DMS153 treated with DMSO at 0.1 percent for 48 hours (cell line): ENCODE measurements around the gene ITIH1.

ENCODE experiments used
- DNase-seq: peaks from one replicate; lab custom pipeline; 2025; ENCODE audit not compliant: unreplicated experiment; lab: John Stamatoyannopoulos, UW

The ITIH1 gene

DNA sequence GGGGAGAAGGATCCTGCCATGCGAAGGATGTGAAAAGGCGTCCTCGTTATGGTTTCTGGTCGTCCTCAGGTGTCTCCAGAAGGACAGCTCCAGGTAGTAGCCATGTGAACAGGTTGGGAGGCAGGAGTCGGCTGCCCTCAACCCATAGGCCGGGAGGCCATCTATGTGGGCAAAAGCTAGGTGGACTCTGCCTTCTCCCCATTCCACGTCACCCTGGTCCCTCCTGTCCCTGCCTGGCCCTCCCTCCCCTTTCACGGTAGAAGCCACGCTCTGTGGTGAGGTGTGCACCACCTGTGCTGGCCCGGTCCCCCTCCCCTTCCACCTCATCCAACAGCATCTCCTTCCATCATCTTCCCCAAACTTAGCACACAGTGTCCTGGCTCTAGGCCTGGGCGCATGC lies 33.5 kb downstream of the ITIH1 start:
- no peak for DNase-seq

DNA sequence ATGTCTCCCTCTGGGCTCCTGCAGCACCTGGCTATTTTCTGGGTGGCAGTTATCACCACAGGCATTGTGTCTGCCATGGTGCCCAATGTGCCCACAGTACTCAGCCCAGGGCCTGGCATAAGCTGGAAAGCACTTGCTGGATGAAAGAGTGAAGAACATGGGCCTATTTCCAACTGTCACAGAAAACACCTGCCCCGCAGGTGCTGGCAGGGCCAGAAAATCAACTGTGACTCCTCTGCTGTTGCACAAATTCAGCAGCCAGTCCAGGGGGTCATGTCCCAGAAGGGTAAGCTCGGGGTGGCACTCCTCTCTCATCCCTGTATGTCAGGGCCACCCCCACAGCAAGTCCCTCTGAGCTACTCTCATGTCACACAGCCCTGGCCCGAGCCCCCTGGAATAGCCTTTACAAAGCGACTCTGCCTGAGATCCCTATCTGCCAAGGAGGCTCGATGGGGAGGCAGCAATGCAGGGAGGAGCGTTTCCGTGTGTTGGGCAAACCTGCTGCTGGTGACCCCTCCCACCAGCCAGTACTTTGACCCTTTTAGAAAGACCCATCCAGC lies 34.1 kb downstream of the ITIH1 start:
- DNase-seq = no peak

DNA sequence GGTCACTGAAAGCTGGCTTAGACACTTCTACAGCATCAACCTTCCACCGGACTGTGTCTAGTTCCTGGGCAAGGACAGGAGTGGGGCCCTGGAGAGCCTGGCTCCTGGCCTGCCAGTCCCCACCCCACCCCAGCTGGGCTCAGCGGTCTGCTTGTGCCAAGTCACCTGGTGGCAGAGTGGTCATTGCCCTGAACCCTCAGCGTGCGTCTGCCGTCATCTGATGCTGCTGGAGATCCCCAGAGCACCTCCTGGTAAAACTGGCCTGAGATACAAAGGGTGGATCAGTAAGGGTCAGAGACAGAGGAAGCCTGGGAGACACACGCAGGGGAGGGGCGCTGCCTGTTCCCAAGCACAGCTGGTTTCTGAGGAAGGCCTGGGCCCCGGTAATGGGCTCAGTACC lies 36.4 kb downstream of the ITIH1 start:
- no peak for DNase-seq

GRCh38 chr3:52816199-52816598 lies 38.8 kb downstream of the ITIH1 start:
- no peak for DNase-seq

- no peak for DNase-seq
These were observed 39.3 kb downstream of the ITIH1 start for GRCh38 chr3:52816654-52817053.

DNA sequence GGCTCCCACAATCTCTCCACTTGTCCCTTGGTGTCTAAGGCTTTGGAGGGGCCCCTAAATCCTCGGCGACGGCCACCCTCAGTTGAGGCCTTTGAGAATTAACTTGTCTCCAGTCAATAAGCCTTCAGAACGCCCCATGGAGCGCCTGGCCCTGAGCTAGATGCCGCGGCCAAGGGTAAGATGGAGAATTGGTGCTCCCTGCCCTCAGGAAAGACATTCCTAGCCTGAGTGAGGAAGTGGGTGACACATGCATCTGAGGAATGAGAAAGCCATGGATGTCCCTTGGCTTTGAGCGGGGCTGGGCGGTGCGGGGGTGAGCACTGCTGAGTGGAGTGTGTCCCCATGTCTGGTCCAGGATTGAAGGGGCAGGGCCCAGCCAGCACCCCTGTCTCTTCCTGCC lies 39.8 kb downstream of the ITIH1 start:
- DNase-seq = no peak

DNA sequence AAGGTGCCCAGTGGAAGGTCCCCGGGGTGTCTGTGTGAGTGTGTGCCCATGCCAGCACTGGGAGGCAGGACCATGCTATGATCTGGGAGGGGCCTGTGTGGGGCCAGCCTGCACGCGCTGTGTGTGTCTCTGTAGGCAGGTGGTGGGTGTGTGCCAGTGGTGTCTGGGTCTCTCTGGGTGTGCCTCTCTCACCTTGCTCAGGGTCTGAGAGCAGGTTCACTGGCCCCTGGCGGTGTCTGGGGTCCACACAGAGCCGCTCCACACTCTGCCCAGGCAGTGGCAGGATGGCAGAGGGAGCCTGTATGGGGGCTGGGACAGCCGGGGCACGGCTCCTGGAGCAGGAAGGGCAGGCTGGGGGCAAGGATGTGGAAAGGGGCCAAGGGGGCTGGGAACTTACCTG lies 40.5 kb downstream of the ITIH1 start:
- no peak for DNase-seq

GRCh38 chr3:52819936-52820335 lies 42.5 kb downstream of the ITIH1 start:
- no peak for DNase-seq

GRCh38 chr3:52820736-52821135 lies 43.3 kb downstream of the ITIH1 start:
- no peak for DNase-seq

DNA sequence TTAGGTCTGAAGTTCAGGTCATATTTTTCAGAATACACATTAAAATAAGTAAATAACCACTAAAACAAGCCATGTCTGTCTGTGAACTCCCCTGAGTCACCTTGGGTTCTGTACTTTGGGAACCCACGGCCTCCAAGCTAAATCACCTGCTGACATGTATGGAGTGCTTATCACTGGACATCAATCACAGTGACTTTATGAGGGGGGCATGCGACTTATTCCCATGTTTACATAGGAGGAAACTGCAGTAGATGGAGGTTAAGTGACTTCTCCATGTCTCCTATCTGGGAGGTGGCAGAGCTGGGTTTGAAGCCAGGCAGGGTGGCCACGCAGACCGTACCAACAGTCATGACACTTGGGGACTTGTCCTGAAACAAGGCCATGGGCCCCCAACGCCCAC lies 45.0 kb downstream of the ITIH1 start:
- DNase-seq = no peak

GRCh38 chr3:52824037-52824436 lies 46.6 kb downstream of the ITIH1 start:
- DNase-seq = no peak

- no peak for DNase-seq
These were observed 50.0 kb downstream of the ITIH1 start for GRCh38 chr3:52827441-52827840.

- DNase-seq = no peak
These were observed 50.5 kb downstream of the ITIH1 start for GRCh38 chr3:52827866-52828376.

GRCh38 chr3:52829482-52829881 lies 52.1 kb downstream of the ITIH1 start:
- no peak for DNase-seq

DNA sequence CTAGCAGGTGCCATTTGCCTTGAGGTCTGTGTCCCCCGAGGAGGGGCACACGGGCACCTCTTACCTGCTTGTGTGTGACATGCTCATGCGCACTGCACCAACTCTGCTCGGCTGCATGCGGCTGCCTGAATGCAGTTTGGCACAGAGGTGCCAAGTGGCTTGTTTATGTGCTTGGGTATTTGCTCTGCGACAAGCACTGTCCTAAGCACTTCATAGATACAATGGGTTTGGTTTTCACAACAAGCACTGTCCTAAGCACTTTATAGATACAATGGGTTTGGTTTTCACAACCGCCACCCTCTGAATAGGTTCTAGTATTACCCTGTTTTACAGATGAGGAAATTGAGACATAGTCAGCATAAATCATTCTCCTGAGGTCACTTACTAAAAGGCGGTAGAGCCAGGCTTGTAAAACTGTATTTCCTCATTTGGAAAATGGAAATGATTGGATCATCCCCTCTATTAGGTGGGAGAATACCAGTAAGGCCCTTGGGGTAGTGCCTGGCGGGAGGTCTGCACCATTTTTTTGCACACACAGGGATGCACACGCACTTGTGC lies 52.6 kb downstream of the ITIH1 start:
- no peak for DNase-seq

DNA sequence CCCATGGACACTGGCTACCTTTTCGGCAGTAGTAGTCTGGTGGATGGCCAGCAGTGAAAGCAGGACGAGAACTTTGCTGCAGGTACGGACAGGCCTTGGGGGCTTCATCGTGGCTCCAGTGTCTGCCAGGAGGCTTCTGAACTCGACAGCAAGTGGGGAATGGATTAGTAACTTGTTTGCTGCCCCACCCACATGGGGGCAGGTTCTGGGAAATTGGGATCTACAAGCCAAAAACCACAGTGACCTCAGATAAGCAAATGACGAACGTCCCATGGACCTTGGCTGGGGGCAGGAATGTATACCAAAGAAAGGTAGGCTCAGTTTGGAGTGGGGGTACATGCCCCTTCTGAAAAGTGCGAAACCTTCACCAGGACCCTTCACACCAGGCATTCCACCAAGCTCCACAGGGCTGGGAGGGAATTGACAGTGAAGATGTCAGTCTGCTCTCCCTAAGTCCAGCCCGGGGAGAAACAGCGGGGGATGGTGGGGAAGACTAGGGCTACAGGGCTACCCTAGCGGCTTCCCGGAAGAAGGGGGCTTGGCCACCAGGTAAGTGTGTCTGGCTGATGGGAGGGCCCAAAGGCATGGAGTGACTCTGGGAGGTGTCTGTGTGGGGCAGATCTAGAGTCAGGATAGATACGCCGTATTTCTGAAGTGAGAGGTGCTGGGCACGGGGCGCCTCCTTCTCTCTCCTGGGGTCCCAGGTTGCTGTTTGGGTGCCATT lies 53.3 kb downstream of the ITIH1 start, which contains the start of gene ITIH4:
Gene ITIH4 (minus strand): TSS at position 138 of the 724 bp plus-strand sequence. CDS start 30 bp downstream, at position 108.
- DNase-seq = no peak

GRCh38 chr3:52831500-52832301 lies 54.3 kb downstream of the ITIH1 start:
- no peak for DNase-seq

- DNase-seq = no peak
These were observed 55.8 kb downstream of the ITIH1 start for GRCh38 chr3:52833202-52833601.

DNA sequence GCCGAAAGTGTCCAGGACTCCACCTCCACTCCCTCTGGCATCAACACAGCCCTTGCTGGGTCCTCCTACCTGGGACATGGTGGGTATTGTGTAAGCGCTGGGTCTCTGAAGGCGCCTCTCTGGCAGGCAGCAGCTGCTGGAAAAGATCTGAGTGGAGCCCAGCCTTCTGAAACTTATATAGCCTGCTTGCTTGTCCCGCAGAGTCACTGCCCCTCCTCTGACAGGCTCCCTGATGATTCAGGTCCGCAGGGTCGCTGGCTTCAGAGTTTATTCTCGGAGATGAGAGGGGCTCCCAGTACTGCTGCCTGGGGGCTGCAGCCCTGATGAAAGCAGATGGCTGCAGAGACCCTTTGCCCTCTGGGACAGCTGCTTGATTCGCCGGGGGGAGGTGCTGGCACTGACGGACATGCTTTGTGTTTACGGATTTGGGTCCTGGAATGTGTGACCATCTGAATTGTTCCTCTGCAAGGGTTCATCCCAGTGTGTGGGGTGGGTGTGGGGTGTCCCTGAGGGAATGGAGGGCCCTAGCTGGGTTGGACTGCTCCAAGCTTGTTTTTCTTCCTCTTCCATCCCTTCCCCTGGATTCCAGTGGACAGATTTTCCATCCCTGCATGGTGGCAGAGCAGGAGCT lies 57.6 kb downstream of the ITIH1 start, which contains the start of gene MUSTN1:
Gene MUSTN1 (minus strand): TSS at position 149 of the 631 bp plus-strand sequence. CDS start 71 bp downstream, at position 78.
- DNase-seq = no peak

- no peak for DNase-seq
These were observed 58.5 kb downstream of the ITIH1 start for GRCh38 chr3:52835766-52836470.
